ENCODE data around the gene GAS7. TPM values are rescaled to one million over a fixed set of nuclear protein-coding genes. Genes with fewer than 3 reads are reported as not detected.

The GAS7 gene
- polyA plus RNA-seq, 1 experiment: 1.4 TPM

DNA sequence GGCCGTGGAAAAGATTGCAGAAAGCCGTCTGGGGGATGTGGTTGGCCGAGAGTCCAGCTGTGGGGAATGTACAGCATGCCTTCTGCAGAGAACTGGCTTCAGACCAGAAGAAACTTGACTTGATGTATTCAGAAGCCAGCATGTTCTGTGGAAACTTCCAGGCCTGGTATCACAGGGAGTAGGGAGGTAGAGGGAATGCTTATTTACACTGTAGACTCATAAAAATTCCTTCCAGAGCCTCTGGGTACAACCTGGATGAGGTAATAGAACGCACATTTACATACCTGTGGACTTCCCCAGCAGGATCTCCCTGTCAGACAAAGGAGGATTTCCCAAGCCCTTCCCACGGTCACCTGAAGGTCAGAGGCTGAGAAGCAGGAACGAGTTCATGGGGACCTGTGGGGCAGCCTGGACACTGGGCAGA lies 11.8 kb upstream of the GAS7 start:
- H3K27me3 ChIP-seq (ENCODE audit: control insufficient read depth, insufficient read depth, low read length): no peaks in the 10 kb centered on the region
- H3K4me3 ChIP-seq (ENCODE audit: low read depth, low read length): no peak overlapping the region
- POLR2A ChIA-PET: no interaction called here
- H3K36me3 ChIP-seq (ENCODE audit: control insufficient read depth, insufficient read depth, low read length): no peaks in the 10 kb centered on the region
- DNase-seq (ENCODE audit: low read depth): no peak
- TF ChIP-seq, protein P1, sequence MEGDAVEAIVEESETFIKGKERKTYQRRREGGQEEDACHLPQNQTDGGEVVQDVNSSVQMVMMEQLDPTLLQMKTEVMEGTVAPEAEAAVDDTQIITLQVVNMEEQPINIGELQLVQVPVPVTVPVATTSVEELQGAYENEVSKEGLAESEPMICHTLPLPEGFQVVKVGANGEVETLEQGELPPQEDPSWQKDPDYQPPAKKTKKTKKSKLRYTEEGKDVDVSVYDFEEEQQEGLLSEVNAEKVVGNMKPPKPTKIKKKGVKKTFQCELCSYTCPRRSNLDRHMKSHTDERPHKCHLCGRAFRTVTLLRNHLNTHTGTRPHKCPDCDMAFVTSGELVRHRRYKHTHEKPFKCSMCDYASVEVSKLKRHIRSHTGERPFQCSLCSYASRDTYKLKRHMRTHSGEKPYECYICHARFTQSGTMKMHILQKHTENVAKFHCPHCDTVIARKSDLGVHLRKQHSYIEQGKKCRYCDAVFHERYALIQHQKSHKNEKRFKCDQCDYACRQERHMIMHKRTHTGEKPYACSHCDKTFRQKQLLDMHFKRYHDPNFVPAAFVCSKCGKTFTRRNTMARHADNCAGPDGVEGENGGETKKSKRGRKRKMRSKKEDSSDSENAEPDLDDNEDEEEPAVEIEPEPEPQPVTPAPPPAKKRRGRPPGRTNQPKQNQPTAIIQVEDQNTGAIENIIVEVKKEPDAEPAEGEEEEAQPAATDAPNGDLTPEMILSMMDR (IDR thresholded peaks at IDR 0.05; ENCODE audit: insufficient read depth, low read depth, low read length): no peak
- CTCF ChIA-PET: interaction anchor here (1.0 kb wide), 1 partner anchor 17 kb away, joined by 4 read pairs; no protein-coding TSS in a partner anchor

DNA sequence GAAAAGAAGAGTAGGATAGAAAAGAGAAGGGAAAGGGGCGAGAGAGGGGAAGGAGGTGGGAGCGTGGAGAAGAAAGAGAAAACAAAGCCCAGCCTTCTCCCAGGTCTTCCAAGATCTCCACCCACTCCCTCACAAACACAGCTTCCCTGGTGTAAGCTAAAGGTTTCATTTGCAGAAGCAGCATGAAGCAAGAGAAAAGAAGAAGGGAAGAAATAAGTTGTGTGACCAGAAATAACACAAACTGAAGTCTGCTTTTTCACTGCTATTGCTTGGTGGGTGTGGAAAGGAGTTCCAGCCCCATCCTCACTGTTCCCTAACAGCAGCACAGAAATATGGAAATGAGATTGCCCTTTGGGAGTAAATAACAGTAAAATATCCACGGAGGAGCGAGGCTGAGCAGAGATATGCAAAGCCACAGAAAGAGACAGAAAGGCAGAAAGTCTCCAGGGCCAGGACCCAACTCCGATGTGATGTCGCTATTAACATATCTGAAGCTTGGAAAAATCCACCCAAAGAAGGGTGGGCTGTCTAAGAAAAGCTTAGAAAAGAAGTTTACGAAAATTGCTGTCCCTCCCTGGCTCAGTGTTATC lies 10.3 kb upstream of the GAS7 start:
- POLR2A ChIA-PET: no interaction called here

DNA sequence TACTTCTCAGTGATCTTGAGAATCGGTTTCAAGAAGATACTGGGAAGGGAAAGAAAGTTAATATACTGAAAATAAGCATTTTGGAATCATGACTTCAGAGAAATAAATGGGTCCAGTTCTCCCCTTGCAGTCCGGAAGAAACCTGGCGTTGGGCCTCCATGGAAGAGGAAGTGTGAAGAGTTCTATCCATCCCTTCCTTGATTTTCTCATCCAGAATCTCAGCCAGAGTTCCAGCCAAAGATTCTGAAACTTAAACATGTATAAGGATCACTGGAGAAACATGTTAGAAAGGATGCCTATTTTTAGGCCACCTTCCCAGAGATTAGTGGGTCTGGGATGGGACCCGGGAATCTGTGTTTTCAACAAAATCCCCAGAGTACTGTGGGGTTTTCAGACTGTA lies 8.7 kb upstream of the GAS7 start:
- ChIA-PET POLR2A (no interaction called here), CTCF (no interaction called here)
- Histone ChIP-seq H3K27me3 (ENCODE audit: control insufficient read depth, insufficient read depth, low read length) (no peaks in the 10 kb centered on the region), H3K4me3 (ENCODE audit: low read depth, low read length) (no peak overlapping the region), H3K36me3 (ENCODE audit: control insufficient read depth, insufficient read depth, low read length) (no peaks in the 10 kb centered on the region)
- DNase-seq (ENCODE audit: low read depth): no peak
- TF ChIP-seq, protein P1 (IDR thresholded peaks at IDR 0.05; ENCODE audit: insufficient read depth, low read depth, low read length): no peak

More for the DNA sequence above, 10.3 kb upstream of the GAS7 start:
- Histone ChIP-seq H3K27me3 (ENCODE audit: control insufficient read depth, insufficient read depth, low read length) (no peaks in the 10 kb centered on the region), H3K4me3 (ENCODE audit: low read depth, low read length) (no peak overlapping the region), H3K36me3 (ENCODE audit: control insufficient read depth, insufficient read depth, low read length) (no peaks in the 10 kb centered on the region)
- TF ChIP-seq, protein P1 (IDR thresholded peaks at IDR 0.05; ENCODE audit: insufficient read depth, low read depth, low read length): no peak
- CTCF ChIA-PET: interaction anchor here (0.8 to 1.0 kb wide), 2 partner anchors 15 to 18 kb away, joined by 3 read pairs; no protein-coding TSS in a partner anchor
- no peak for DNase-seq (ENCODE audit: low read depth)

DNA sequence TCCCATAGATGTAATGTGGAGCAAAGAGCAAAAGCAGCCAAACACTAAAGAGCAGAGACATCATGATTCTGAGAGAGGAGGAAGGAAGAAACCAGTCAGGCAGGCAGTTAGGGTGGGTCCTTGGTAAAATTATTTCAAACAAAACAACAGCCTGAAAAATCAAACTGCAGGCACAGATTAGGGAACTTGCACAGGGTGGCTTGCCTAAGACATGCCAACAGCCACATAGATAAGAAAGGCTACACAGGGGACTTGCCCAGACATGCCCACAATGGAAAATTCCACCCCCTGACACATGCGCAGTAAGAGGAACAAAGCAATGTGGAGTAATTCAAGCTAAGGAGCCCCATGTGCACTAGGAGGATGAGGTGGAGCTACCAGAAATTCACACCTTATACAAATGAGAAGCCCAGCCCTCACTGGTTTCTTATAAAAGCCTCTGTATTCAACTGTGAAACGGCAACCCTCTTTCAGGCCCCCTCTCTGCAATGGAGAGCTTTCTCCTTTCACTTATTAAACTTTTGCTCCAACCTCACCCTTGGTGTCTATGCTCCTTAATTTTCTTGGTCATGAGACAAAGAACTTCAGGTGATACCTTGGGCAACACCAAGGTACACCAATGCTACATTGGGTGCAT lies 7.3 kb upstream of the GAS7 start:
- TF ChIP-seq, protein P1 (IDR thresholded peaks at IDR 0.05; ENCODE audit: insufficient read depth, low read depth, low read length): no peak

DNA sequence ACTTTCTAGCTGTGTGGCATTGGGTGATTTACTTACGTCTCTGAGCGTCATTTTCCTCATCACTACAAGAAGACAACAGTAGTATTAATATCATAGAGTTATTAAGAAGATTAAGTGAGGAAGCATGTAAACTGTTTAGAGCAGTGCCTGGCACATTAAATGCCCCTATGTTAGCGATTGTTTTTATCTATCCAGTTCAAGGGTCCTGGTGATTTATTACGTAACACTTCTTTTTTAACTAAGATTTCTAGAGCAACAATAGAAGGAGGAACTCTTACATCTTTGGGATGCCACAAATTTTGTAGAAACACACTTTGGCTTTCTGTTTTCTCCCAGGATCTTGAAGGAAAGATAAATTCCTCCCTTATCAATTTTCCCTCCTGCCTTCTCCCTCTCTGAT lies 3.3 kb upstream of the GAS7 start:
- TF ChIP-seq, protein P1 (IDR thresholded peaks at IDR 0.05; ENCODE audit: insufficient read depth, low read depth, low read length): no peak
- ChIA-PET POLR2A (no interaction called here), CTCF (no interaction called here)
- H3K27me3 ChIP-seq (ENCODE audit: control insufficient read depth, insufficient read depth, low read length): peaks cover 15% of the 10 kb centered on the region
- DNase-seq (ENCODE audit: low read depth): no peak
- H3K36me3 ChIP-seq (ENCODE audit: control insufficient read depth, insufficient read depth, low read length): no peaks in the 10 kb centered on the region
- no peak overlapping the region for H3K4me3 ChIP-seq (ENCODE audit: low read depth, low read length)

More for the DNA sequence above, 7.3 kb upstream of the GAS7 start:
- CTCF ChIA-PET: no interaction called here
- POLR2A ChIA-PET: no interaction called here
- Histone ChIP-seq H3K27me3 (ENCODE audit: control insufficient read depth, insufficient read depth, low read length) (peaks cover 2% of the 10 kb centered on the region; the same call in 1 of the 2 replicates), H3K4me3 (ENCODE audit: low read depth, low read length) (no peak overlapping the region), H3K36me3 (ENCODE audit: control insufficient read depth, insufficient read depth, low read length) (no peaks in the 10 kb centered on the region)
- DNase-seq (ENCODE audit: low read depth): no peak
